ENCODE results near the gene NADSYN1.
"Not testable (repeated sequence)": the region's sequence is repeated elsewhere in the genome, so short reads cannot be mapped to it uniquely, and the experiment has no call there.

The NADSYN1 gene

GRCh38 chr11:71519546-71519945 is 66.5 kb downstream of the NADSYN1 start:
- Histone ChIP-seq H3K27me3 (ENCODE audit: control insufficient read depth, low read length) (no peaks in the 10 kb centered on the region), H3K9me2 (replicated peaks; ENCODE audit: control insufficient read depth, low read length) (no peaks in the 10 kb centered on the region), H3F3A (ENCODE audit: control insufficient read depth, insufficient read depth) (no peaks in the 10 kb centered on the region), H3K9me3 (ENCODE audit: control insufficient read depth, insufficient read depth, low read length) (no peaks in the 10 kb centered on the region; the same call in 1 of the 2 replicates), H3K79me2 (ENCODE audit: control insufficient read depth, low read length) (no peaks in the 10 kb centered on the region), H3K4me2 (ENCODE audit: low read length) (no peak overlapping the region), H3K27ac (ENCODE audit: low read depth, low read length) (no peak overlapping the region), H4K20me1 (ENCODE audit: control insufficient read depth, insufficient read depth, low read depth, low read length) (no peaks in the 10 kb centered on the region), H3K36me3 (ENCODE audit: control insufficient read depth, low read length) (no peaks in the 10 kb centered on the region), H3K4me1 (ENCODE audit: control insufficient read depth, low read length) (no peaks in the 10 kb centered on the region), H3K4me3 (ENCODE audit: low read length) (no peak overlapping the region)
- TF ChIP-seq, protein P1, sequence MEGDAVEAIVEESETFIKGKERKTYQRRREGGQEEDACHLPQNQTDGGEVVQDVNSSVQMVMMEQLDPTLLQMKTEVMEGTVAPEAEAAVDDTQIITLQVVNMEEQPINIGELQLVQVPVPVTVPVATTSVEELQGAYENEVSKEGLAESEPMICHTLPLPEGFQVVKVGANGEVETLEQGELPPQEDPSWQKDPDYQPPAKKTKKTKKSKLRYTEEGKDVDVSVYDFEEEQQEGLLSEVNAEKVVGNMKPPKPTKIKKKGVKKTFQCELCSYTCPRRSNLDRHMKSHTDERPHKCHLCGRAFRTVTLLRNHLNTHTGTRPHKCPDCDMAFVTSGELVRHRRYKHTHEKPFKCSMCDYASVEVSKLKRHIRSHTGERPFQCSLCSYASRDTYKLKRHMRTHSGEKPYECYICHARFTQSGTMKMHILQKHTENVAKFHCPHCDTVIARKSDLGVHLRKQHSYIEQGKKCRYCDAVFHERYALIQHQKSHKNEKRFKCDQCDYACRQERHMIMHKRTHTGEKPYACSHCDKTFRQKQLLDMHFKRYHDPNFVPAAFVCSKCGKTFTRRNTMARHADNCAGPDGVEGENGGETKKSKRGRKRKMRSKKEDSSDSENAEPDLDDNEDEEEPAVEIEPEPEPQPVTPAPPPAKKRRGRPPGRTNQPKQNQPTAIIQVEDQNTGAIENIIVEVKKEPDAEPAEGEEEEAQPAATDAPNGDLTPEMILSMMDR (IDR thresholded peaks at IDR 0.05; ENCODE audit: low read depth, low read length, poor library complexity, severe bottlenecking): no peak
- no peak for TF ChIP-seq EZH2phosphoT487 (IDR thresholded peaks at IDR 0.05; ENCODE audit: borderline replicate concordance, low read length)

- no peak overlapping the region for H3K4me3 ChIP-seq (ENCODE audit: low read length)
- no peaks in the 10 kb centered on the region for H4K20me1 ChIP-seq (ENCODE audit: control insufficient read depth, insufficient read depth, low read depth, low read length)
- no peaks in the 10 kb centered on the region for H3K36me3 ChIP-seq (ENCODE audit: control insufficient read depth, low read length)
- no peaks in the 10 kb centered on the region for H3K9me2 ChIP-seq (replicated peaks; ENCODE audit: control insufficient read depth, low read length)
- no peaks in the 10 kb centered on the region for H3K4me1 ChIP-seq (ENCODE audit: control insufficient read depth, low read length)
- no peaks in the 10 kb centered on the region for H3K79me2 ChIP-seq (ENCODE audit: control insufficient read depth, low read length)
- H3K27ac ChIP-seq (ENCODE audit: low read depth, low read length): no peak overlapping the region
- no peaks in the 10 kb centered on the region for H3F3A ChIP-seq (ENCODE audit: control insufficient read depth, insufficient read depth)
- H3K27me3 ChIP-seq (ENCODE audit: control insufficient read depth, low read length): no peaks in the 10 kb centered on the region
- no peak for TF ChIP-seq EZH2phosphoT487 (IDR thresholded peaks at IDR 0.05; ENCODE audit: borderline replicate concordance, low read length)
- TF ChIP-seq, protein P1 (IDR thresholded peaks at IDR 0.05; ENCODE audit: low read depth, low read length, poor library complexity, severe bottlenecking): no peak
- H3K4me2 ChIP-seq (ENCODE audit: low read length): no peak overlapping the region
- no peaks in the 10 kb centered on the region; the same call in 1 of the 2 replicates for H3K9me3 ChIP-seq (ENCODE audit: control insufficient read depth, insufficient read depth, low read length)
Measured at GRCh38 chr11:71525188-71525937, 72.4 kb downstream of the NADSYN1 start.

GRCh38 chr11:71525938-71526495 is 73.0 kb downstream of the NADSYN1 start:
- Histone ChIP-seq H3K9me3 (ENCODE audit: control insufficient read depth, insufficient read depth, low read length) (no peaks in the 10 kb centered on the region; the same call in 1 of the 2 replicates), H3K9me2 (replicated peaks; ENCODE audit: control insufficient read depth, low read length) (no peaks in the 10 kb centered on the region), H3K4me2 (ENCODE audit: low read length) (no peak overlapping the region), H3F3A (ENCODE audit: control insufficient read depth, insufficient read depth) (no peaks in the 10 kb centered on the region), H3K36me3 (ENCODE audit: control insufficient read depth, low read length) (no peaks in the 10 kb centered on the region), H3K4me3 (ENCODE audit: low read length) (no peak overlapping the region), H3K4me1 (ENCODE audit: control insufficient read depth, low read length) (no peaks in the 10 kb centered on the region), H4K20me1 (ENCODE audit: control insufficient read depth, insufficient read depth, low read depth, low read length) (no peaks in the 10 kb centered on the region), H3K79me2 (ENCODE audit: control insufficient read depth, low read length) (no peaks in the 10 kb centered on the region), H3K27ac (ENCODE audit: low read depth, low read length) (no peak overlapping the region), H3K27me3 (ENCODE audit: control insufficient read depth, low read length) (no peaks in the 10 kb centered on the region)
- no peak for TF ChIP-seq EZH2phosphoT487 (IDR thresholded peaks at IDR 0.05; ENCODE audit: borderline replicate concordance, low read length)
- TF ChIP-seq, protein P1 (IDR thresholded peaks at IDR 0.05; ENCODE audit: low read depth, low read length, poor library complexity, severe bottlenecking): no peak

DNA sequence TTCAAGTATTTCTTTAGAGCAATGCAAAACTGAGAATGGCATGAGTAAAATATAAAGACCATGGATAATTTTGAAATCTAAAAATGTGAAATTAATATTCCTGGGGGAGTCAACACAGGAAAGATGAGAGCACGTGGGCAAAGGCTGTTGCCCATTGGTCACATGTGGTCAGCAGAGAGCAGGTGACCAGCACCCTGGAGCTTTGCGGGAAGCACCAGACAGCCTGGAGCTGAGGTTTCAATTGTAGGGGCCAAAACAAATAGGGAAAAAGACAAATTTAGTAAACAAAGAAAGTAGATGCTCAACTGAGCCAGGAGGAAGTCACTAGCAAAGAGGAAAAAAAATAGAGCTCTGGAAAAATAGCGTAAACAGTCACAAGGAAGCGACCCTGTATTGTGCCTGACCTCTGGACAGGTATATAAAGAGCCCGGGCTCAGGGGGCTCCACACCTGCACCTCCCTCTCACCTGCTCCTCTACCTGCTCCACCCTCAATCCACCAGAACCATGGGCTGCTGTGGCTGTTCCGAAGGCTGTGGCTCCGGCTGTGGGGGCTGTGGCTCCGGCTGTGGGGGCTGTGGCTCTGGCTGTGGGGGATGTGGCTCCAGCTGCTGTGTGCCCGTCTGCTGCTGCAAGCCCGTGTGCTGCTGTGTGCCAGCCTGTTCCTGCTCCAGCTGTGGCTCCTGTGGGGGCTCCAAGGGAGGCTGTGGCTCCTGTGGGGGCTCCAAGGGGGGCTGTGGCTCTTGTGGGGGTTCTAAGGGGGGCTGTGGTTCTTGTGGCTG is 74.0 kb downstream of the NADSYN1 start, which contains the start of gene KRTAP5-7:
KRTAP5-7 (plus strand) TSS at position 472 of the 780 bp plus-strand sequence; CDS start at position 506, 34 bp downstream.
- not testable (repeated sequence) for H3K4me3 ChIP-seq (ENCODE audit: low read length); H3K4me2 ChIP-seq (ENCODE audit: low read length); H3K27ac ChIP-seq (ENCODE audit: low read depth, low read length); H3F3A ChIP-seq (ENCODE audit: control insufficient read depth, insufficient read depth); H4K20me1 ChIP-seq (ENCODE audit: control insufficient read depth, insufficient read depth, low read depth, low read length); H3K36me3 ChIP-seq (ENCODE audit: control insufficient read depth, low read length); H3K79me2 ChIP-seq (ENCODE audit: control insufficient read depth, low read length); H3K9me3 ChIP-seq (ENCODE audit: control insufficient read depth, insufficient read depth, low read length); H3K4me1 ChIP-seq (ENCODE audit: control insufficient read depth, low read length); H3K27me3 ChIP-seq (ENCODE audit: control insufficient read depth, low read length); H3K9me2 ChIP-seq (replicated peaks; ENCODE audit: control insufficient read depth, low read length)

Data from DOHH2 (cell line).